ENCODE results near the gene FCMR. TPM values are rescaled to one million over a fixed set of nuclear protein-coding genes. Genes with fewer than 3 reads are reported as not detected.

FCMR gene
- total RNA-seq, 2 donors from 2014 or later, result 1.3 to 5.0 TPM

DNA sequence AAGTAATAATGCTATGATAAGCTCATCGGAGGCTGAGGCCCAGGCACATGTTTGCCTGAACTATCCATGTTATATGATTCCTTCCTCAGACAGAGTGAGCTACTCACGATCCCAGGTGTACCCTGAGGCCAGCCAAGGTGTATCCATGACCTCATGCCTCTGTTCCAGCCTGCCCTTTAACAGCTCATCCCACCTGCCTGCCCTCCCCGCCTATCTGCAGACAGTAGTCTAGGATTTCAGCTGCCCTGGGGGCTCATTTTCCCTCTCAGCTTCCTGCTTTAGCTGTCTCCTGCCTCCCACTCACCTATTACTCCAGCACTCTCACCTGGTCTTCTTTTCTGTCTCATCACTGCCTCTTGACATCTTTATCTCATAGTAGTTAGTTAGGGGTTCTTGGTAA lies 26.4 kb downstream of the FCMR start:
- H3K9me3 ChIP-seq, result no peaks in the 10 kb centered on the region
- H3K4me1 ChIP-seq, result no peaks in the 10 kb centered on the region
- no peaks in the 10 kb centered on the region for H3K36me3 ChIP-seq
- DNase-seq (ENCODE audit: low spot score), result no peak
- H3K27me3 ChIP-seq, result no peaks in the 10 kb centered on the region
- no peak overlapping the region for H3K27ac ChIP-seq
- TF ChIP-seq, protein P1, sequence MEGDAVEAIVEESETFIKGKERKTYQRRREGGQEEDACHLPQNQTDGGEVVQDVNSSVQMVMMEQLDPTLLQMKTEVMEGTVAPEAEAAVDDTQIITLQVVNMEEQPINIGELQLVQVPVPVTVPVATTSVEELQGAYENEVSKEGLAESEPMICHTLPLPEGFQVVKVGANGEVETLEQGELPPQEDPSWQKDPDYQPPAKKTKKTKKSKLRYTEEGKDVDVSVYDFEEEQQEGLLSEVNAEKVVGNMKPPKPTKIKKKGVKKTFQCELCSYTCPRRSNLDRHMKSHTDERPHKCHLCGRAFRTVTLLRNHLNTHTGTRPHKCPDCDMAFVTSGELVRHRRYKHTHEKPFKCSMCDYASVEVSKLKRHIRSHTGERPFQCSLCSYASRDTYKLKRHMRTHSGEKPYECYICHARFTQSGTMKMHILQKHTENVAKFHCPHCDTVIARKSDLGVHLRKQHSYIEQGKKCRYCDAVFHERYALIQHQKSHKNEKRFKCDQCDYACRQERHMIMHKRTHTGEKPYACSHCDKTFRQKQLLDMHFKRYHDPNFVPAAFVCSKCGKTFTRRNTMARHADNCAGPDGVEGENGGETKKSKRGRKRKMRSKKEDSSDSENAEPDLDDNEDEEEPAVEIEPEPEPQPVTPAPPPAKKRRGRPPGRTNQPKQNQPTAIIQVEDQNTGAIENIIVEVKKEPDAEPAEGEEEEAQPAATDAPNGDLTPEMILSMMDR (IDR thresholded peaks at IDR 0.05), result no peak
- no peak overlapping the region for H3K4me3 ChIP-seq

GRCh38 chr1:206893380-206893779 lies 28.4 kb downstream of the FCMR start:
- TF ChIP-seq, protein P1 (IDR thresholded peaks at IDR 0.05), result no peak
- no peaks in the 10 kb centered on the region for H3K4me1 ChIP-seq
- no peak overlapping the region for H3K27ac ChIP-seq
- no peaks in the 10 kb centered on the region for H3K9me3 ChIP-seq
- no peak overlapping the region for H3K4me3 ChIP-seq
- no peak for DNase-seq (ENCODE audit: low spot score)
- H3K27me3 ChIP-seq, result no peaks in the 10 kb centered on the region
- no peaks in the 10 kb centered on the region for H3K36me3 ChIP-seq

DNA sequence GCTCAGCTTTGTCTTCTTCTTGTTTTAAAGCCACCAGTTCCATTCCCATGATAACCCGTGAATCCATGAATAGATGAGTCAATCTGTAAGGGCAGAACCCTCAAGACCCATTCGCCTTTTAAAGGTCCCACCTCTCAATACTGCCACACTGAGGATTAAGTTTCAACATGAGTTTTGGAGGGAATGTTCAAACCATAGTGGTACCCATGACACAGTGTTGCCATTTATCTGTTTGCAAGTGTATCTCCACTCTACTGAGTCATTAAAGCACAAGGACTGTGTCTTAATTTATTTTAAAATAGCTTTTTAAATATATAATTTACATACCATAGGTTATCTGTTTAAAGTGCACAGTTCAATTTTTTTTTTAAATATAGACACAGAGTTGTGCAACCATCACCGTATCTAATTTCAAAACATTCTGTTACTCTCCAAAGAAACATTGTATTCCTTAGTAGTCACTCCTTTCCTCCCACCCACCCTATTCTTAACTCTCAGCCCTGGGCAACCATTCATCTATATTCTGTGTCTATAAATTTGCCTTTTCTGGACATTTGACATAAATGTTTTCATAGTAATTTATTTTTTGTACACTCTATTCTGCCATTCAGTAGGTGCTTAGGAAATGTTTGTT lies 29.3 kb downstream of the FCMR start:
- H3K27me3 ChIP-seq, result no peaks in the 10 kb centered on the region
- H3K4me3 ChIP-seq, result no peak overlapping the region
- H3K27ac ChIP-seq, result no peak overlapping the region
- TF ChIP-seq, protein P1 (IDR thresholded peaks at IDR 0.05), result no peak
- no peaks in the 10 kb centered on the region for H3K36me3 ChIP-seq
- no peaks in the 10 kb centered on the region for H3K4me1 ChIP-seq
- no peak for DNase-seq (ENCODE audit: low spot score)
- no peaks in the 10 kb centered on the region for H3K9me3 ChIP-seq

GRCh38 chr1:206891412-206891811 lies 30.3 kb downstream of the FCMR start:
- Histone ChIP-seq H3K27ac (no peak overlapping the region), H3K9me3 (no peaks in the 10 kb centered on the region), H3K27me3 (no peaks in the 10 kb centered on the region), H3K36me3 (no peaks in the 10 kb centered on the region), H3K4me3 (no peak overlapping the region), H3K4me1 (no peaks in the 10 kb centered on the region)
- TF ChIP-seq, protein P1 (IDR thresholded peaks at IDR 0.05), result no peak
- DNase-seq (ENCODE audit: low spot score), result no peak

GRCh38 chr1:206890125-206891060 lies 31.3 kb downstream of the FCMR start:
- no peaks in the 10 kb centered on the region for H3K27me3 ChIP-seq
- no peaks in the 10 kb centered on the region for H3K9me3 ChIP-seq
- no peak overlapping the region for H3K27ac ChIP-seq
- TF ChIP-seq, protein P1 (IDR thresholded peaks at IDR 0.05), result no peak
- no peak for DNase-seq (ENCODE audit: low spot score)
- no peak overlapping the region for H3K4me3 ChIP-seq
- no peaks in the 10 kb centered on the region for H3K4me1 ChIP-seq
- no peaks in the 10 kb centered on the region for H3K36me3 ChIP-seq

All from right atrium auricular region (tissue), 2 donors.